SK-N-MC (cell line): Measurements from ENCODE around the gene SUPT5H.
"Not testable (repeated sequence)": the region's sequence is repeated elsewhere in the genome, so short reads cannot be mapped to it uniquely, and the experiment has no call there.

ENCODE experiments used
- DNase-seq: peaks from one replicate; pipeline ENCODE4 v3.0.0-alpha.2; 2011; ENCODE audit warnings: low read depth, low spot score
- H3K27ac ChIP-seq: fragments of 200-600 bp; sonication (generic); 2 replicates; pipeline ENCODE4 v1.5.1; 2016; ENCODE audit warnings: mixed run types
- H3K36me3 ChIP-seq: fragments of 200-600 bp; sonication (generic); 2 replicates; pipeline ENCODE4 v1.6.1; 2017; ENCODE audit warnings: antibody characterized with exemption, low read length, mixed read lengths; ENCODE audit not compliant: insufficient read depth
- H3K4me3 ChIP-seq: fragments of 200-600 bp; sonication (generic); 2 replicates; pipeline ENCODE4 v1.5.1; 2016
- H3K9ac ChIP-seq: fragments of 200-600 bp; sonication (generic); 2 replicates; pipeline ENCODE4 v1.8.0; 2017; ENCODE audit warnings: mixed run types, mixed read lengths; ENCODE audit not compliant: insufficient read length
- H3K9me3 ChIP-seq: fragments of 200-600 bp; sonication (generic); 2 replicates; pipeline ENCODE4 v1.6.1; 2017; ENCODE audit warnings: low read depth, mild to moderate bottlenecking, antibody characterized with exemption, low read length, moderate library complexity, mixed read lengths
- EZH2 ChIP-seq: fragments of 200-600 bp; sonication (generic); IDR thresholded peaks from one replicate; pipeline ENCODE4 v1.6.1; 2017; ENCODE audit warnings: antibody characterized with exemption
- FOXP2 ChIP-seq: optimal IDR thresholded peaks from 2 replicates; pipeline ENCODE3; 2011; ENCODE audit warnings: mild to moderate bottlenecking, moderate library complexity; ENCODE audit not compliant: insufficient read depth; ENCODE audit errors: extremely low read length, control extremely low read depth
- POLR2AphosphoS5 ChIP-seq: IDR thresholded peaks from 2 replicates; pipeline ENCODE4 v1.6.1; 2012; ENCODE audit warnings: mild to moderate bottlenecking, low read depth, low read length, borderline replicate concordance

SUPT5H gene

DNA sequence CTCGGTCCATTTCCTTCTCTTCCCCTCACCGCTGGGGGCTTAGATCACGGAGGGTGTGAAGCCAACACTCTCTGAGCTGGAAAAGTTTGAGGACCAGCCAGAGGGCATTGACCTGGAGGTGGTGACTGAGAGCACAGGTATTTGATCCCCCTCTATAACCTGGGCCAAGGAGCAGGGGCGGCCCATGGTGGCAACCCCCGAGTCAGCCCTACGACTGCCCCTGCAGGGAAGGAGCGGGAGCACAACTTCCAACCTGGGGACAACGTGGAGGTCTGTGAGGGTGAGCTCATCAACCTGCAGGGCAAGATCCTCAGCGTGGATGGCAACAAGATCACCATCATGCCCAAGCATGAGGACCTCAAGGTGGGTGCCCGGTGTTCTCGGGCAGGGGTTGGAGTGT, 23.7 kb downstream of the SUPT5H start:
- H3K27ac ChIP-seq, result no peak overlapping the region
- peaks cover 89% of the 10 kb centered on the region for H3K36me3 ChIP-seq
- H3K9ac ChIP-seq, result no peak overlapping the region
- TF ChIP-seq FOXP2 (no peak), POLR2AphosphoS5 (no peak), EZH2 (no peak)
- no peak for DNase-seq
- no peak overlapping the region for H3K4me3 ChIP-seq
- no peaks in the 10 kb centered on the region for H3K9me3 ChIP-seq

DNA sequence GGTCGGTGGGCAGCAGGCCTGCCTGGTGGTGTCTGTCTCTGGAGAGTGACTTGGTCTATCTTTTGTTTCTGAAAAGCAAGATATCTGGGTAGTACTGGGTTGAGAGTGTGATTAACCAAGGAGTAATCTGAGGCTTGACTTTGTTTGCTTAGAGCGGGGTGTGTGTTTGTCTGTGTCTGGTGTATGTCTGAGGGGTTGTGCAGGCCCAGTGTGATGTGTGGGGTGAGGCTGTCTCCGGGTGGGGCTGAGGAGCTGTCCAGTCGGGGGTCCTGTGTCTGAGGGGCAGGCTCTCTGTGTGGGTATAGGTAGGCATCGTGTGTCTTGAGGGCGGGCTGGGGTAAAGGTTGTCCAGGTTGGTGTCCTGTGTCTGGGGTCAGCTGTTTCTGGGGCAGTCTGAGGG, 24.2 kb downstream of the SUPT5H start:
- no peak overlapping the region for H3K27ac ChIP-seq
- peaks cover 92% of the 10 kb centered on the region for H3K36me3 ChIP-seq
- no peak overlapping the region for H3K9ac ChIP-seq
- H3K4me3 ChIP-seq, result no peak overlapping the region
- TF ChIP-seq FOXP2 (no peak), POLR2AphosphoS5 (no peak), EZH2 (no peak)
- H3K9me3 ChIP-seq, result no peaks in the 10 kb centered on the region
- no peak for DNase-seq

GRCh38 chr19:39470724-39471339, 25.4 kb downstream of the SUPT5H start:
- Histone ChIP-seq H3K9me3 (no peaks in the 10 kb centered on the region), H3K27ac (no peak overlapping the region), H3K9ac (no peak overlapping the region), H3K36me3 (peaks cover 89% of the 10 kb centered on the region), H3K4me3 (no peak overlapping the region)
- TF ChIP-seq POLR2AphosphoS5 (no peak), FOXP2 (no peak), EZH2 (no peak)
- no peak for DNase-seq

DNA sequence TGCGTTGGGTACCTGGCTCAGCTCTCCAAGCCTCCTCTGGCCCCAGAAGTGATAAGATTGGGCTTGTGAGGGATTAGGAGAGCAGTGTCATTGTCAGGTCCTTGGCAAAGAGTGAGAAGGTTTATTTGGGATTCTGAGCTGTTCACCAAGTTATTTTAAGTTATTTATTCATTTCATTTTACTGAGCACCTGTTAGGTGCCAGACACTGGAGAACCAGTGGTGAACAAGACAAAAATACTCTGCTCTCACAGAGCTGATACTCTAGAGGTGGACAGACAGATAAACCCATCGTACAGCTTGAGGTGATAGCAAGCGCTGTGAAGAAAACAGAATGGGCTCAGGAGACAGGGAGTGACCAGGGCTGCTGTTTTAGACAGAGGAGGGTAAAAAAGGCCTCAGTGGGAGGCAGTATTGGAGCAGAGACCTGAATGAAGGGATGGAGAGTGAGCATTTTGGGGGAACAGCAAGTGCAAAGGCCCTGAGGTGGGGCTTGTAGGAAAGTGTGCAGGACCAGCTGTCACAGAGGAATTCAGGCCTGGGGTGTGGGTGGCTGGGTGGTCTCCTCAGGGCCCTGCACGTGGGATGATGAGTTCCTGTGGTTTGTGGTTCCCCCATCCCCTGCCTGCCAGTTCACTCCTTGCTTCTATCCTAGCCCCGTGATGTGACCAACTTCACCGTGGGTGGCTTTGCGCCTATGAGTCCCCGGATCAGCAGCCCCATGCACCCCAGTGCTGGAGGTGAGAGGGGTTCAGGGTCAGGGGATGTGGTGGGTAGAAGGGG, 26.6 kb downstream of the SUPT5H start:
- H3K9ac ChIP-seq, result no peak overlapping the region
- H3K9me3 ChIP-seq, result no peaks in the 10 kb centered on the region
- no peak for DNase-seq
- H3K36me3 ChIP-seq, result peaks cover 86% of the 10 kb centered on the region
- no peak overlapping the region for H3K27ac ChIP-seq
- no peak overlapping the region for H3K4me3 ChIP-seq
- TF ChIP-seq POLR2AphosphoS5, result no peak
- no peak for TF ChIP-seq EZH2
- TF ChIP-seq FOXP2, result no peak

DNA sequence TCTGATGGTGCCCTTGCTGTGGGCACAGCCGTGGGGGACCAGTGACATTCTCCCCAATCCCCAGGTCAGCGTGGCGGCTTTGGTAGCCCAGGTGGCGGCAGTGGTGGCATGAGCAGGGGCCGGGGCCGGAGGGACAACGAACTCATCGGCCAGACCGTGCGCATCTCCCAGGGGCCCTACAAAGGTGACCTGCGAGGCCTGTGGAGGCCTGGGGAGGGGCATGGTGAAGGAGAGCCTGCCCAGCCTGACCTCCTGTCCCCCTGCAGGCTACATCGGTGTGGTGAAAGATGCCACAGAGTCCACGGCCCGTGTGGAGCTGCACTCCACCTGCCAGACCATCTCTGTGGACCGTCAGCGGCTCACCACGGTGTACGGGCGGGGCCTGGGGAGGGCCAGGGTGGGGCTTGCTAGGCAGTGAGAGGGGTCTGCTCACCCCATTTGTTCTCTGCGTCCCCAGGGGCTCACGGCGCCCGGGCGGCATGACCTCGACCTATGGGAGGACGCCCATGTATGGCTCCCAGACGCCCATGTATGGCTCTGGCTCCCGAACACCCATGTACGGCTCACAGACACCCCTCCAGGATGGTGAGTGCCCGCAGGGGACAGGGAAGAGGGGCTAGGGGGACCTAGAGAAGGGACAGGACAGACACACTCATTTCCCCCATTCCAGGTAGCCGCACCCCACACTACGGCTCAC, 27.5 kb downstream of the SUPT5H start:
- Histone ChIP-seq H3K27ac (no peak overlapping the region), H3K9ac (no peak overlapping the region), H3K36me3 (peaks cover 80% of the 10 kb centered on the region), H3K4me3 (no peak overlapping the region), H3K9me3 (no peaks in the 10 kb centered on the region)
- DNase-seq, result no peak
- no peak for TF ChIP-seq POLR2AphosphoS5
- TF ChIP-seq FOXP2, result no peak
- TF ChIP-seq EZH2, result no peak

GRCh38 chr19:39473443-39473960, 28.1 kb downstream of the SUPT5H start:
- no peaks in the 10 kb centered on the region for H3K9me3 ChIP-seq
- TF ChIP-seq FOXP2, result no peak
- TF ChIP-seq POLR2AphosphoS5, result no peak
- TF ChIP-seq EZH2, result no peak
- H3K9ac ChIP-seq, result no peak overlapping the region
- DNase-seq, result no peak
- H3K4me3 ChIP-seq, result no peak overlapping the region
- peaks cover 74% of the 10 kb centered on the region for H3K36me3 ChIP-seq
- H3K27ac ChIP-seq, result no peak overlapping the region

DNA sequence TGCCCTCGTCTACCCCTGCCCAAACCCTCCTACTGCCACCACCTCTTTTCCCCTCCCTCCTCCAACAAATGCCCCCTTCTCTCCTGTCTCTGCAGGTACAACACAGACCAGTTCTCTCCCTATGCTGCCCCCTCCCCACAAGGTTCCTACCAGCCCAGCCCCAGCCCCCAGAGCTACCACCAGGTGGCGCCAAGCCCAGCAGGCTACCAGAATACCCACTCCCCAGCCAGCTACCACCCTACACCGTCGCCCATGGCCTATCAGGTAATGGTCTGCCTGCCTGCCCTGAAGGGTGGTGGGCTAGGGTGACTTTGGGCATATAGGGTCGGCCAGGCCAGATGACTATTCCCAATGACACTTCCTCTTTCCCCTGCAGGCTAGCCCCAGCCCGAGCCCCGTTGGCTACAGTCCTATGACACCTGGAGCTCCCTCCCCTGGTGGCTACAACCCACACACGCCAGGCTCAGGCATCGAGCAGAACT, 28.8 kb downstream of the SUPT5H start:
- H3K36me3 ChIP-seq, result peaks cover 67% of the 10 kb centered on the region

DNA sequence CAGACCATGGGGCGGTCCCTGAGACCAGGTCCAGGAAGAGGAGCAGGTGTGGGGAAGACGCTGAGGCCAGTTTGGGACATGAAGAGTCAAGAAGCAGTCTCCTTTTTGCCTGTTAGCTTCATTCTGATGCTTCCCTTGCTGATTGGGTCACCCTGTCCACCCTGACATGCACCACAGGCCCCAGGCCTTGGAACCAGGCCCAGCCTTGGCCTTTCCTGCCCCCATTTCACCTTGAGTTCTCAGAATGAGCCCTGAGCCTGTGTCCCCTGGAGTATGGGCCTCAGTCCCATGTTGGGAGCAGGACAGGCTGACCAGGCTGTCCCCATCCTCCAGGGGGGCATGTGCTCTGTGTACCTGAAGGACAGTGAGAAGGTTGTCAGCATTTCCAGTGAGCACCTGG, 30.4 kb downstream of the SUPT5H start:
- no peak for TF ChIP-seq POLR2AphosphoS5
- no peak for TF ChIP-seq EZH2
- TF ChIP-seq FOXP2, result no peak
- no peak for DNase-seq
- Histone ChIP-seq H3K36me3 (peaks cover 52% of the 10 kb centered on the region), H3K9ac (no peak overlapping the region), H3K4me3 (no peak overlapping the region), H3K9me3 (no peaks in the 10 kb centered on the region), H3K27ac (no peak overlapping the region)

More for the DNA sequence above, 28.8 kb downstream of the SUPT5H start:
- no peak overlapping the region for H3K4me3 ChIP-seq
- H3K27ac ChIP-seq, result no peak overlapping the region
- no peak for TF ChIP-seq FOXP2
- no peaks in the 10 kb centered on the region for H3K9me3 ChIP-seq
- no peak overlapping the region for H3K9ac ChIP-seq
- DNase-seq, result no peak

GRCh38 chr19:39479319-39479801, 34.0 kb downstream of the SUPT5H start:
- H3K27ac ChIP-seq, H3K9ac ChIP-seq, H3K4me3 ChIP-seq, DNase-seq, H3K9me3 ChIP-seq: not testable (repeated sequence)
- peaks cover 27% of the 10 kb centered on the region for H3K36me3 ChIP-seq
